Activated naive CD8-positive, alpha-beta T cell treated with anti-CD3 and anti-CD28 coated beads for 36 hours (primary cell): ENCODE measurements around the gene MTX1. TPM values are rescaled to one million over a fixed set of nuclear protein-coding genes. Genes with fewer than 3 reads are reported as not detected.

ENCODE experiments used
- DNase-seq: peaks from one replicate; pipeline ENCODE4 v3.0.0; 2021
- H3K27ac Mint-ChIP-seq: one replicate; pipeline ENCODE4 v1.8.0; 2022; ENCODE audit warnings: mild to moderate bottlenecking, moderate library complexity, mixed read lengths
- H3K27me3 Mint-ChIP-seq: one replicate; pipeline ENCODE4 v1.8.0; 2022; ENCODE audit warnings: mild to moderate bottlenecking, mixed read lengths
- H3K36me3 Mint-ChIP-seq: one replicate; pipeline ENCODE4 v1.8.0; 2021; ENCODE audit warnings: mild to moderate bottlenecking, mixed read lengths
- H3K4me1 Mint-ChIP-seq: one replicate; pipeline ENCODE4 v1.8.0; 2021; ENCODE audit warnings: mixed read lengths
- H3K4me3 Mint-ChIP-seq: one replicate; pipeline ENCODE4 v1.8.0; 2022; ENCODE audit warnings: mild to moderate bottlenecking, moderate library complexity, mixed read lengths
- H3K9me3 Mint-ChIP-seq: one replicate; pipeline ENCODE4 v1.8.0; 2022; ENCODE audit warnings: mixed read lengths
- total RNA-seq, 2 experiments: library from RNA; stranded (reverse); gene quantifications; one replicate each; pipeline ENCODE4 v1.2.3, GENCODE V29; 2021

Gene MTX1
- total RNA-seq, 2 experiments from 2014 or later = 68.0 to 72.5 TPM

DNA sequence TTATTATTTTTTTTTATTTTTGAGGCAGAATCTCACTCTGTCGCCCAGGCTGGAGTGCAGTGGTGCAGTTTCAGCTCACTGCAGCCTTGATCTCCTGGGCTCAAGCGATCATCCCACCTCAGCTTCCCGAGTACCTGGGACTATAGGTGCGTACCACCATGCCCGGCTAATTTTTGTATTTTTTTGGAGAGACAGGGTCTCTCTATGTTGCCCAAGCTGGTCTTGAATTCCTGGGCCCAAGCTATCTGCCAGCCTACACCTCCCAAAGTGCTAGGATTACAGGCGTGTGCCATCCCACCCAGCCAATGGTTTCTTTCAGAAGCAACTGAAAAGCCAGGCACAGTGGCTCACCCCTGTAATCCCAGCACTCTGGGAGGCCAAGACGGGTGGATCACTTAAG is 37.7 kb upstream of the MTX1 start:
- Mint-ChIP-seq H3K9me3 (no peaks in the 10 kb centered on the region), H3K36me3 (peaks cover 20% of the 10 kb centered on the region), H3K4me1 (peaks cover 35% of the 10 kb centered on the region), H3K4me3 (no peak overlapping the region), H3K27ac (no peak overlapping the region), H3K27me3 (peaks cover 4% of the 10 kb centered on the region)
- no peak for DNase-seq

DNA sequence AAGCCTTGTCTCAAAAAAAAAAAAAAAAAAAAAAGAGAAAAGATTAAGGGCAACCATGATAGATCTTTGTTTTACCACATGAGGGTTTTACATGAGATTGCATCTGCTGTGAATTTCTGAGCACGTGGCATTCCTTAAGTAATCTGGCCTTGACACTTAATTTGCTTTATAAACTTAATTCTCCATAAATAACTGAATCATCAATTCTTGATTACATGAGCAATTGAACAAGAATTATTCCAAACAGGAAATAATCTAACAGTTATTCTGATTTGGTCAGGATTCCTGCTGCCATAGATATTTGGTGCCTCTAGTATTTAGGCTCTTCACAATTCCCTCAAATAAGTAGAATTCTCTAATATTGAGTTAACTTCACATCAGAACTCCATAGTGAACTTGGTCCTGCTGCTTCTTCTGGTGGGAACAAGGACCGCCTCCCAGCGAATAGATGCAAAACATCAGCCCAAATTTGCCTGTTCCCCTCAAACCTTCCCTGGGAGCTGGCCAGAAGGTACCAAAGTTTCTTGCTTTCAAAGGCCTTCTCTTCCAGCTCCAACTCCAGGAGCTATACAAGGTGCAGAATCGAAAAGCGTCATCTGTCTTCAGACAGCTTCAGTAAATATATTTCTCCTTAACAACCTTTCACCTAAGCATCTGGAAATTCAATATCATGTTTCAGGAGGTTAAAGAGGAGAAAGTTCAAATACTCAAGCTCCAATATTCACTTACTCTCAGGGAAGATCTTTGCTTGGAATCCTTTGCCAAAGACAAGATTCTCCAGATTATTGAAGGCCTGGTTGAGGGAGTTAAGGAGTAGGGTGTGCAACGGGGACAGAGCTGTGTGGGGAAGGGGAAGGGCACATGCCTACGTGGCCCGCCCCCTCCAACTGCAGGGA is 36.4 kb upstream of the MTX1 start:
- Mint-ChIP-seq H3K9me3 (no peaks in the 10 kb centered on the region), H3K27ac (peak overlapping the region; percentile 88), H3K27me3 (peaks cover 4% of the 10 kb centered on the region), H3K4me1 (peaks cover 45% of the 10 kb centered on the region), H3K36me3 (peaks cover 20% of the 10 kb centered on the region), H3K4me3 (peak overlapping the region; percentile 91)
- no peak for DNase-seq

DNA sequence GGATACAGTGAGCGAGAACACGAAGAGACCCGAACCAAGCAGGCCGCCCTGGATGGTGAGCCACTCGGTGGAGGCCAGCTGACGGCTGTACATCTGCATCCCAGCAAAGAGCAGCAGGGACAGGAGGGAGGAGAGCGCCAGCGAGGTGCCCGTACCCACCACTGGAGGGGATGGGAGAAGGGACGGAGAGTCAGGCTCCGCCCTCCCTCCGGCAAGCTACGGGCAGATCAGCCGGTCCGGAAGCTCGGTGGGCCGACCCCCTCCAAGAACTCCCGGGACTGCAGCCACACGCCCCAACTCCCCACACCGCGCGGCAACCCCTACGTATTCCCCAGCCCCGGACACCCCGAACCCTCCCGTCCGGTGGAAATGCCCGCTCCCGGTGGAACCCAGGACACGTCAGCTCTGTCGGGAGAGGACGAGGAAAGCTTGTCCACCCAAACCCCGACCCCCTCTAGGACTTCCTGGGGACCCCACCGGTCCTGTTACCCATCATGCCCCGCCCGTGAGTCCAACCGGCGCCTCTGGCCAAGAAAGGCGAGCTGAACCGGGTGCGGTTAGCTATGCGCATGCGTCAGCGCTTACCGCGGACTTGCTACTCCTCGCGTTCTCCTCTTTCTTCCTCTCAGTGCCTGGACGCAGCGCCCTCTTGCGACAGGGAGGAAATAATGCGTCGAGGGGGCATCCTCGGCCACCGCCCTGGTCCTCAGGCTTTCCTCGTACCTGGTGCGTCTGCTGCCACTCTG is 35.6 kb upstream of the MTX1 start, which contains the start of gene KRTCAP2:
KRTCAP2 (minus strand) TSS at position 573 of the 746 bp plus-strand sequence; CDS start at position 493, 80 bp downstream.
- H3K36me3 Mint-ChIP-seq = peaks cover 25% of the 10 kb centered on the region

DNA sequence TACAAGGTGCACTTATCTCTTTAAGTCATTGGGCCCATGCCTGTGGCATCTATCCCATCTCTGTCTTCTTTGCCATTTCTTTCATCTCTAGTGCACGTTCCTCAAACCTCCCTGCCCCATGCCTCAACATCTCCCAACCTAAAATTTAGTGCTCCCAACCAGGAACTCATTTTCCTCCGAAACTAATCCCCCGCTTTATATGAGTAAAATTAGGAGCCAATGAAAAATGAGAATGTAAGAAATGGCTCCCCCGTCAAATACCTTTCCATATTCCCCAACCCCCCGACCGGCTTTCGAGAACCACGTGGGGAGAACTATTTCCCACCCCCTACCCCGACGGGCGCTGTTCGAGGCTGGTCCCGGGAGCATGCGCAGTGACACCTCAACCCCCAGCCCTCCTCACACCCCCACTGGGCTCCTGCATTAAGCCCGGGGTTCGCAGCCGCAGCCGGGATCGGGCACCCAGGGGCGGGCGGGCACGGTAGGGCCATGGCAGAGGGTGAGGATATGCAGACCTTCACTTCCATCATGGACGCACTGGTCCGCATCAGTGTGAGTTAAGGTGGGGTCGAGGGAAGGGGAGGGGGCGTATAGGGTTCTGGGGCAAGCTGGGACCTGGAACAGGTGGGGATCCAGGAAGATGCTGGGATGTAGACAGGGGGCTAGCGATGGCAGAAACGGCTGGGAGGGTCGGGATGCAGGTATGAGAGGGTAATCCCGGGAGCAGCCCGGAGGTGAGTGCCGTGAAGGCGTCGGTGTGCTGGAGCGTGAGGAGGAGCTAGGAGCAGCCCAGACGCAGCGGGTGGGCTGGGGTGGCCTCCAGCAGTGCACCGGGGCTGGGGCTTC is 34.8 kb upstream of the MTX1 start, which contains the start of gene TRIM46:
TRIM46 (plus strand) TSS at position 372 of the 846 bp plus-strand sequence; CDS start at position 490, 118 bp downstream.
- peak within 1 kb of the TSS; percentile 91 for H3K4me3 Mint-ChIP-seq
- peaks cover 26% of the 10 kb centered on the region for H3K36me3 Mint-ChIP-seq
- DNase-seq = peak; percentile 73
- peaks cover 4% of the 10 kb centered on the region for H3K27me3 Mint-ChIP-seq
- H3K4me1 Mint-ChIP-seq = peaks cover 36% of the 10 kb centered on the region
- H3K9me3 Mint-ChIP-seq = no peaks in the 10 kb centered on the region
- H3K27ac Mint-ChIP-seq = peak within 1 kb of the TSS; percentile 88

More for the DNA sequence above, 35.6 kb upstream of the MTX1 start, which contains the start of gene KRTCAP2:
- Mint-ChIP-seq H3K27me3 (peaks cover 4% of the 10 kb centered on the region), H3K27ac (peak within 1 kb of the TSS; percentile 88), H3K4me1 (peaks cover 38% of the 10 kb centered on the region), H3K9me3 (no peaks in the 10 kb centered on the region), H3K4me3 (peak within 1 kb of the TSS; percentile 91)
- DNase-seq = peak; percentile 94

DNA sequence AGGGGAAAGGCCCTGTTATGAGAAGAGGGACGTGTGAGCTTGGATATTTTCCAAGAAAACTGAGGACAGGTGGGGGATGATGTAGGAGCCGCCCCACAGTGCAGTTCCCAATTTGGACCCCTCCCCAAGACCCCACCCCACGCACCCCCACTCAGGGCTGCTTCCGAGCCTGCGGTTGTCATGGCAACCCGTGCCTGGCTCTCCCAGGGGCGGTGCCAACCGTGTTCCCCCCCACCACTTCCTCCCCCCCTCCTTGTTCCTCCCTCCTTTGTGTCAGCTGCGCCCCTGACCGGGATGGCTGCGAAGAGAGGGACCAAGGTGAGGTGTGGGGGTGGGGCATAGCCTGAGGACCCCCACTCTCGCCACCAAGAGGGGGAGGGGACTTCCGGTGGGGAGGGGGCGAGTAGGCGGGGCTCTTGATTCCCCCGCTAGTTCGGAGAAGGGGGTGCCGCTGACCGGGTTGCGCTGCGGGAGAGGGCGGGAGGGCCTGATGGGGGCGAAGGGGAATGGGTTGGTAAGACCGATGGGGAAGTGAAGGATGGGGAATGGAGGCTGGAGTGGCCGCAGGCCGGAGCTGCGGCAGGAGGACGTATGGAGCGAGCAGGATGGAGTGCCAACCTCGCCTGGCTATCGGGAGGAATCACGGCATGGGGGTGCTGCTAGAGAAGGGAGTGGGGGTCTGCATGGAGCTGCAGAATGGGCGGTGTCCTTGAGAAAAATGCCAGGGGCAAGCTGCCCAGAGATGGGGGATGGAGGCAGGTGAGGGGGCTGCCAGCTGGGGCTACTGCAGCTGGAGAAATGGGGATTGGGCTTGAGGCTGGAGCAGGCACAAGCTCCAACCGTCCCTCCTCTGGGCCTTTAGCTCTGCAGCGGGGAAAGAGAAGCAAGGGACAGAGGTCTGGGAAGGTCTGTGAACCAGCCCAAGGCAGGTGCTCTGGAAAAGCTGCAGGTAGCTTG is 33.9 kb upstream of the MTX1 start:
- peak; percentile 52 for DNase-seq
- peaks cover 4% of the 10 kb centered on the region for H3K27me3 Mint-ChIP-seq
- no peaks in the 10 kb centered on the region for H3K9me3 Mint-ChIP-seq
- H3K4me3 Mint-ChIP-seq = peak overlapping the region; percentile 91
- H3K4me1 Mint-ChIP-seq = peaks cover 36% of the 10 kb centered on the region
- peaks cover 24% of the 10 kb centered on the region for H3K36me3 Mint-ChIP-seq
- H3K27ac Mint-ChIP-seq = peak overlapping the region; percentile 88

DNA sequence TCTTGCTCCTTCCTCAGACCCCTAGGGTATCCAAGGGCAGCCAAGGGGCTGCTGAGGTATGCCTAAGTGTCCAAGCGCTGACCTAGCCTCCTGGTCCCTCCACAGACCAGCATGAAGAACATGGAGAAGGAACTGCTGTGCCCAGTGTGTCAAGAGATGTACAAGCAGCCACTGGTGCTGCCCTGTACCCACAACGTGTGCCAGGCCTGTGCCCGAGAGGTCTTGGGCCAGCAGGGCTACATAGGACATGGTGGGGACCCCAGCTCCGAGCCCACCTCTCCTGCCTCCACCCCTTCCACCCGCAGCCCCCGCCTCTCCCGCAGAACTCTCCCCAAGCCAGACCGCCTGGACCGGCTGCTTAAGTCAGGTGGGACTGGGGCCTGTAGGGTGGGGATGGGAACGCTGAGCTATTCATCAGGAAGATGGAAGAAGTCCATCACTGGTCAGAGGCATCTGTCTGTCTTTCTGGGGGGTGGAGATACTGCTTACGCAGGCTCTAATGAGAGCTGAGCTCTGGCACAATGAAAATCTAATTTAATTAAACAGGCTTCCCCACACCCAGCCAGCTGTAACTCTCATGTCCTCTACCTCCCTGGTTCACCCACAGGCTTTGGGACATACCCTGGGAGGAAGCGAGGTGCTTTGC is 33.1 kb upstream of the MTX1 start:
- peaks cover 4% of the 10 kb centered on the region for H3K27me3 Mint-ChIP-seq
- H3K9me3 Mint-ChIP-seq = no peaks in the 10 kb centered on the region
- H3K36me3 Mint-ChIP-seq = peaks cover 21% of the 10 kb centered on the region
- H3K4me1 Mint-ChIP-seq = peaks cover 36% of the 10 kb centered on the region
- DNase-seq = no peak
- peak overlapping the region; percentile 20 for H3K27ac Mint-ChIP-seq
- peak overlapping the region; percentile 91 for H3K4me3 Mint-ChIP-seq

DNA sequence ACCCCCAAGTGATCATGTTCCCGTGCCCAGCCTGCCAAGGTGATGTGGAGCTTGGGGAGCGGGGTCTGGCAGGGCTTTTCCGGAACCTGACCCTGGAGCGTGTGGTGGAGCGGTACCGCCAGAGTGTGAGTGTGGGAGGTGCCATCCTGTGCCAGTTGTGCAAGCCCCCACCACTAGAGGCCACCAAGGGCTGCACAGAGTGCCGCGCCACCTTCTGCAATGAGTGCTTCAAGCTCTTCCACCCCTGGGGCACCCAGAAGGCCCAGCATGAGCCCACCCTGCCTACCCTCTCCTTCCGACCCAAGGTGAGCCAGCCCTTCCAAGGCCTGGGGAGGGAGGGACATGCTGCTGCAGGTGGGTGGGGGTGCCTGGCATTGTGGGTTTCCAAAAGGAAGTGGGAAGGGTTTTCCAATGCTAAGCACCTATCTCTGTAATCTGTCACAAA is 32.5 kb upstream of the MTX1 start:
- H3K27ac Mint-ChIP-seq = no peak overlapping the region

DNA sequence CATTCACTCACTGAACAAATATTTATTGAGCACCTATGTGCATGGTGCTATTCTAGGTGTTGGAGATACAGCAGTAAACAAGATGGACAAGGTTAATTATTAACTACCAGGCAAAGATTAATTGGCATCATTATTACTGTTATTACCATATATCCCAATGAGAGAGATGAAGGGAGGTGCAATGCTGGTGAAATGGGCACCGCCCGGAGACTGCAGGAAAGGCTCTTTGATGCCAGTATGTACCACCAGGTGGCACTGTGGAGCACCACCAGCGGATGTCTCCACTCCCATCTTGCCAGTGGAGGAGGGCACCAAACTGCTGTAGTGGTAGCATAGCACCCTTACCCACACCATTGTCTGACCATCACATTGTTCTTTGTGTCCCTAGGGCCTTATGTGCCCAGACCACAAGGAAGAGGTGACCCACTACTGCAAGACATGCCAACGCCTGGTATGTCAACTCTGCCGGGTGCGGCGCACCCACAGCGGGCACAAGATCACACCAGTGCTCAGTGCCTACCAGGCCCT is 31.9 kb upstream of the MTX1 start:
- Mint-ChIP-seq H3K4me1 (peaks cover 33% of the 10 kb centered on the region), H3K4me3 (no peak overlapping the region), H3K9me3 (no peaks in the 10 kb centered on the region), H3K27me3 (peaks cover 4% of the 10 kb centered on the region), H3K36me3 (peaks cover 21% of the 10 kb centered on the region), H3K27ac (no peak overlapping the region)
- DNase-seq = peak; percentile 81

More for the DNA sequence above, 32.5 kb upstream of the MTX1 start:
- peaks cover 20% of the 10 kb centered on the region for H3K36me3 Mint-ChIP-seq
- no peak overlapping the region for H3K4me3 Mint-ChIP-seq
- H3K4me1 Mint-ChIP-seq = peaks cover 36% of the 10 kb centered on the region
- no peaks in the 10 kb centered on the region for H3K9me3 Mint-ChIP-seq
- peaks cover 4% of the 10 kb centered on the region for H3K27me3 Mint-ChIP-seq
- DNase-seq = no peak

DNA sequence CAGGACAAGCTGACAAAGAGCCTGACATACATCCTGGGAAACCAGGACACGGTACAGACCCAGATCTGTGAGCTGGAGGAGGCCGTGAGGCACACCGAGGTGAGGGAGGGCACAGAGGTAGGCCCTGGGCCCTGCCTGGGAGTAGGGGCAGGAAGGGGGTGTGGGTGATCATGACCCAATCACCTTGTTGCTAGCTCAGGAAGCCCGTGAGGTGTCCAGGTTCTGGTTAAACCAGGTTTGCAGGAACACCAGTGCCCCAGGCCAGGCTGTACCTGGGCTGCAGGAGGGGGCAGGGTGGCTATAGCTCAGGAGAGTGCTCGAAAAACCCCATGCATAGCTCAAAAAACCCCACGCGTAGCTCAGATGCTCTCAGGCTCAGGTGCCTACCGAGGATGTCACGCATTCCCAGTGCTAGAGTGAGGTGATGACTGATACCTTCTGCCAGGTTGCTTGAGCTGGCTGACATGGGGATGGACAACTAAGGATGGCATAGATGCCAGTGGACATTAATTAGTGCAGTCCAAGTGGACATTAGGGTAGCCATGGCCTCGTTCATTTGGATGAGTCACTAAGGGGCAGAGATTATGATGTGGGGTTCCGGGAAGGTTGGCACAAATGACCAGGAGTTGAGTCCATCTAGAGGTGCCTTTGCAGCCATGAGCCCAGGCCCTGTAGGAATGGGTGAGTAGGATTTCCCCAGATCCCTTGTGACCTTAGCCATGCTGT is 31.1 kb upstream of the MTX1 start:
- H3K36me3 Mint-ChIP-seq = peaks cover 19% of the 10 kb centered on the region
- DNase-seq = no peak
- H3K4me3 Mint-ChIP-seq = no peak overlapping the region
- no peak overlapping the region for H3K27ac Mint-ChIP-seq
- H3K4me1 Mint-ChIP-seq = peaks cover 27% of the 10 kb centered on the region
- peaks cover 4% of the 10 kb centered on the region for H3K27me3 Mint-ChIP-seq
- no peaks in the 10 kb centered on the region for H3K9me3 Mint-ChIP-seq

DNA sequence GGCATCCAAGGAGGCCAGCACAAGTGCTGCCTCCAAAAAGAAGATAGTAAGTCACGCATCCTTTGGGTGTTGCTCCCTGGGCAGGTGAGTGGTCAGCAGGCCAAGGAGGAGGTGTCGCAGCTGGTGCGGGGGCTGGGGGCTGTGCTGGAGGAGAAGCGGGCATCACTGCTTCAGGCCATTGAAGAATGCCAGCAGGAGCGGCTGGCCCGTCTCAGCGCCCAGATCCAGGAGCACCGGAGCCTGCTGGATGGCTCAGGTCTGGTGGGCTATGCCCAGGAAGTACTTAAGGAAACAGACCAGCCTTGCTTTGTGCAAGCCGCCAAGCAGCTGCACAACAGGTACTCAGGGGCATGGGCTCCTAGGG is 30.6 kb upstream of the MTX1 start:
- H3K4me1 Mint-ChIP-seq = peaks cover 25% of the 10 kb centered on the region
- no peak overlapping the region for H3K27ac Mint-ChIP-seq
- peaks cover 4% of the 10 kb centered on the region for H3K27me3 Mint-ChIP-seq
- H3K4me3 Mint-ChIP-seq = no peak overlapping the region
- H3K36me3 Mint-ChIP-seq = peaks cover 17% of the 10 kb centered on the region
- DNase-seq = no peak
- H3K9me3 Mint-ChIP-seq = no peaks in the 10 kb centered on the region

DNA sequence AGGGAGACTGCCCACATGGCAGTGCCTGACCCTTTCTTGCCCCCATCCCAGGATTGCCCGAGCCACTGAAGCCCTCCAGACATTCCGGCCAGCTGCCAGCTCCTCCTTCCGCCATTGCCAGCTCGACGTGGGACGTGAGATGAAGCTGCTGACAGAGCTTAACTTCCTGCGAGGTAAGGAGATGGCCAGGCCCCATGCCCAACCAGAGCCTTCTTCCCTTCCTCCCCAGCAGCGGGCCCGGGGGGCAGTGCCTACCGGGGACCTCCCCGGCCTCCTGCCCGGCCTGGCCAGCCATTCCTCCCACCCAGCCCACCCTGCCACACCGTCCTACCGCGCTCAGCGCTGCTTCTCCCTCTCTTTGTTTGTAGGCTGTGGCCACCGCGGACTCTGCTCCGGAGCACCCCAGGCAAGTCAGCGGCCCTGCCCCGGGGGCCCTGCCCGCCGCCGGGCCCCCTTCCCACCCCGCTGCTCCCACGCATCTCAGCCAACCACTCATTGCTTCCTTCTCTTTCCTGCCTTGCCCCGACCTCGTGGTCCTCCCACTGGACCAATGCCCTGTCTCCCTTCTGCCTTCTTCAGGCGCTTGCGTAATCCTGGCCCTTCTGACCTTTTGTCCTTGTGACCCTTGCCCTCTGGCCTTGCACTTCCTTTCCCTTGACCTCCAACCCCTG is 29.9 kb upstream of the MTX1 start:
- H3K4me1 Mint-ChIP-seq = peaks cover 20% of the 10 kb centered on the region
- DNase-seq = no peak
- no peak overlapping the region for H3K4me3 Mint-ChIP-seq
- no peak overlapping the region for H3K27ac Mint-ChIP-seq
- H3K36me3 Mint-ChIP-seq = peaks cover 16% of the 10 kb centered on the region
- H3K27me3 Mint-ChIP-seq = no peaks in the 10 kb centered on the region
- H3K9me3 Mint-ChIP-seq = no peaks in the 10 kb centered on the region
